ENCODE results near the gene TCF7L1.

DNA sequence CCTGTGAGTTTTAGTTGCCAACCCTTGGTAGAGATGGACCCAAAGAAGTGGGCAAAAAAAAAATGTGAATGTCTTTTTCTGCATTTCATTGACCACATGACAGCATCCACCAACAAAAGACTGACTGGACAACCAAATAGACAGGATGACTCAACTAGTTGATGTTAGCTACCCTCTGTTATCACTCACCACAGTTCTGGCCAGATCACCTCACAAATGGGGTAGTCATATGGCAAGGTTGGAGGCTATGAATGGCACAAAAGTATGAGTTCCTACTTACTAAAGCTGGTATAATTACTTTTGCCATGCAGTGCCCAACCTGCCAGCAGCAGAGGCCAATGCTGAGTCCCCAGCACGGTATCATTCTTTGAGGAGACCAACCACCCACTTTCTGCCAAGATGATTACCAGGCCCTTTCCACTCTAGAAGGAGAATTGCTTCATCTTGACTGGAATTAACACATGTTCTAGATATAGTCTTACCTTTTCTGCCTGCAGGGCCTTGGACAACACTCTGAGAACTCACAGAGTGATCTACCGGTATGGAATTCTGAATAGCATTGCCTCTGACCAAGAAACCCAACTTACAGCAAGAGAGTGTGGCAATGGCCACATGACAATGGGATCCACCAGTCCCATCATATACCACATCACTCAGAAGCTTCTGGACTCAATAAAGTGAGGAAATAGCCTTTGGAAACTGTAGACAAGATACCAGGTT, 20.1 kb upstream of the TCF7L1 start:
- TF ChIP-seq, protein P1, sequence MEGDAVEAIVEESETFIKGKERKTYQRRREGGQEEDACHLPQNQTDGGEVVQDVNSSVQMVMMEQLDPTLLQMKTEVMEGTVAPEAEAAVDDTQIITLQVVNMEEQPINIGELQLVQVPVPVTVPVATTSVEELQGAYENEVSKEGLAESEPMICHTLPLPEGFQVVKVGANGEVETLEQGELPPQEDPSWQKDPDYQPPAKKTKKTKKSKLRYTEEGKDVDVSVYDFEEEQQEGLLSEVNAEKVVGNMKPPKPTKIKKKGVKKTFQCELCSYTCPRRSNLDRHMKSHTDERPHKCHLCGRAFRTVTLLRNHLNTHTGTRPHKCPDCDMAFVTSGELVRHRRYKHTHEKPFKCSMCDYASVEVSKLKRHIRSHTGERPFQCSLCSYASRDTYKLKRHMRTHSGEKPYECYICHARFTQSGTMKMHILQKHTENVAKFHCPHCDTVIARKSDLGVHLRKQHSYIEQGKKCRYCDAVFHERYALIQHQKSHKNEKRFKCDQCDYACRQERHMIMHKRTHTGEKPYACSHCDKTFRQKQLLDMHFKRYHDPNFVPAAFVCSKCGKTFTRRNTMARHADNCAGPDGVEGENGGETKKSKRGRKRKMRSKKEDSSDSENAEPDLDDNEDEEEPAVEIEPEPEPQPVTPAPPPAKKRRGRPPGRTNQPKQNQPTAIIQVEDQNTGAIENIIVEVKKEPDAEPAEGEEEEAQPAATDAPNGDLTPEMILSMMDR (conservative IDR thresholded peaks at IDR 0.05) = no peak
- no peak for TF ChIP-seq EZH2 (IDR thresholded peaks at IDR 0.05; ENCODE audit: low read depth)
